GM19452 (cell line): ENCODE measurements around the gene EIF3D.
"Not testable (repeated sequence)": the region's sequence is repeated elsewhere in the genome, so short reads cannot be mapped to it uniquely, and the experiment has no call there.

Experiments used
- ATAC-seq: cut with Tn5 transposase; IDR thresholded peaks from one replicate; pipeline ENCODE4 v1.9.1; 2021; ENCODE audit not compliant: unreplicated experiment

EIF3D gene

DNA sequence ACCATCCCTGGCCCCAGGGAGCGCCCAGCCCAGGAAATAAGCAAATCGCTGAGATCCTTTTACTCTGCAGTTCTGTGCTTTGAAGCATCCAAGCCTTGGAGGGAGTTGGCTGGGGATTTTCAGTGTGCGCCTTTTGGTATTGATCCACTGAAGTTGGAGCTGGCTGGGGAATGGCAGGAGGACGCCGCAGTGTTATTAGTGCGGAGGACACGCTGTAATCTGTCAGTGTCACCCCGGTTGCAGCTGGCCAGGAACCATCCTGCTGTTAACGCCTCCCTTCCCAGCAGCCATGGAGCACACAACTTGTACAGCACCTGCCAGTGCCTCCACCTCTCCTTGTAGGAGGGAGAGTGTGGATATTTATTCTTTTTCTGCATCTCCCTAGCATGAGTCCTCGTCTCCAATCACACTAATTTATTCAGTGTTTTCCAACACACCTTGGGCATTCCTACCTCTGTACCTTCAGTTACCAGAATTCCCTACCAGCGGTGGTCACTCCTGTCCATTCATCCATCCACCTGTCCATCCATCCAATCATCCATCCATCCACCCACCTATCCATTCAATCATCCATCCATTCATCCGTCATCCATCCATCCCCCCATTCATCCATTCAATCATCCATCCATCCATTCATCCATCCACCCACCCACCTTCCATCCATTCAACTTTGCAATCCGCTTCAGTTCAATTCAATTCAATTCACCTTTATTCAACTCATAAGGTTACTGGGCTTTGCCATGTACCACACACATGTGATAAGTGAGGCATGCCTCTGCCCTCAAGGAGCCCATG is 21.9 kb upstream of the EIF3D start:
- ATAC-seq = no peak

DNA sequence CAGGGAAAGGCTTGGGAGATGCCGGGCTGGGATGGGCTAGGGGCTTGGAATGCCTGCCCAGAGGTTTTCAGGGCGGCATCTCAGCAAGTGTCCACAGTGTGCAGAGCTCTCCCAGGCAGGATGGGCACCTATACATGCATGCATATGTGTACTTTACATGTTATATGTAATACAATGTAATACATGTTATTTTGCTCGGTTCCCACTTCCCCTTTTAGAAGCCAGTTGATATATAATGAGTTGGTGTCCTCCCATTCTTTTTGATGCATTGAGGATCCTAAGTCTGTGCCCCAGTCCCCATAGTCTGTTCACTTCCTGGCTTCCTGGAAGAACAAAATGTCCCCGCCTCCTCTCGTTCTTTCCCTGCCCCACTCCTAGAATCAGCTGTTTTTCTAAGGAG is 20.1 kb upstream of the EIF3D start:
- ATAC-seq = no peak

DNA sequence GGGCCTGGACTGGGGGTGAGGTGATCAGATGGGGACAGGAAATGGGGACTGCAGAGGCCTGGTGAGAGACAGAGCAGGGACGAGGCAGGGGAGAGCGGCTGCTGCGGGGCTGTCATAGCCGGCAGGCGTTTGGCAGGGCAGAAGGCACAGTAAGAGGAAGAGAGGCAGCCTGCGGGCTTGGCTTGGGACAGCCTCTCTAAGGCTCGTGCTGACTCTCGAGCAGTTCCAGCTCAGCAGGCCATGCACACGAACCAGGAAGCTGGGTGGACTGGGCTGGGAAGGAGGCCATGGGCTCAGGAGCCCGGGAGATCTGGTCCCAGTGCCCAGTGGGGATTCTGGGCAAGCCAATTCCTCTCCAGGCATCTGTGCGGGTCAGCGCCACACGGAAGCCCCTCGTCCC is 19.6 kb upstream of the EIF3D start:
- no peak for ATAC-seq

DNA sequence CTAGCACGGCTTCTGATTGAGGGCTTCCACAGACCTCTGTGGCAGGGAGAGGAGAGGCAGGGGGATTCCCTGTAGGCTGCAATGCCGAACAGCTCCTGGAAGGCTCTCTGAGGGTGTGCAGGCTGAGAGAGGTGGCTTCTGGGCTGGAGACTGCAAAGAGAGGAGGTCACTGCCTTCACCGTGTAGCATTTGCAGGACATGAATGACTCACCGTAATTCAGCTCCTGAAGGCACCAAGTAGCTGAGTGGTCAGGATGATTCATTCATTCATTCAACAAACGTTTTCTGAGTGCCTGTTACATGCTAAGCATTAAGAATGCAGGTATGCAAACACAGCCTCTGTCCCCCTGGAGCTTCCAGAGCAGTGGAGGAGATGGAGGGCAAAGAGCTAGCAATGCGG is 18.0 kb upstream of the EIF3D start:
- no peak for ATAC-seq

DNA sequence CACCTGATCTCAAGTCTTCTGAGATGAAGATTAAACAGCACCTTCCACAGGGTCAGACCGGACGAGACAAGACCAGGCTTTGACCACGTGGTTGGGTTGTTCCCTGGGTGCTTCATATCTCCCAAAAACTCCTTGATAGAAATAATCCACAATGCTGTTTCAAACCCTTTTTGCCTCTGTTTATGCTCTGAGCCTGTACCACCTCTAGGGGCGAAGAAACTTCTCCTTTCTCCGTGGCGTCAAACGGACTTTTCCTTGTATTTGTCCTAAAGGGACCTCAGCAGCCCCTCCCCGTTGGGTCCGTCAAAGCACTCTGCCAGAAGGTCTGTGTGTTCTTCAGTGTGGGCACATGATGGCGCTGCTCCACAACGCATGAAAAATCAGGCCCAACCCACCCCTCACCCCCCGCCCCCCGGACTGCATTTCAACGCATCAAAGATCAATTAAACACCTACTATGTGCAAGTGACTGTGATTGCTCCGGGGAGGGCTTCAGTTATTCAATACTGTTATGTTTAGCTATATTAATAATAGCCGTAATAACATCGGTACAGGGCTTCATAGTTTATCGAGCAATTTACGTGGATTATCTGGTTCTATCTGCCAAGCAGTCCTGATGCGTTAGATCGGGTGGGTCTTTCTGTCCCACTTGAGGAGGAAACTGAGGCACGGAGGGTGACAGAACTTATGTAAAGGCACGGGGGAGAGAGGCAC is 17.3 kb upstream of the EIF3D start:
- ATAC-seq = no peak

DNA sequence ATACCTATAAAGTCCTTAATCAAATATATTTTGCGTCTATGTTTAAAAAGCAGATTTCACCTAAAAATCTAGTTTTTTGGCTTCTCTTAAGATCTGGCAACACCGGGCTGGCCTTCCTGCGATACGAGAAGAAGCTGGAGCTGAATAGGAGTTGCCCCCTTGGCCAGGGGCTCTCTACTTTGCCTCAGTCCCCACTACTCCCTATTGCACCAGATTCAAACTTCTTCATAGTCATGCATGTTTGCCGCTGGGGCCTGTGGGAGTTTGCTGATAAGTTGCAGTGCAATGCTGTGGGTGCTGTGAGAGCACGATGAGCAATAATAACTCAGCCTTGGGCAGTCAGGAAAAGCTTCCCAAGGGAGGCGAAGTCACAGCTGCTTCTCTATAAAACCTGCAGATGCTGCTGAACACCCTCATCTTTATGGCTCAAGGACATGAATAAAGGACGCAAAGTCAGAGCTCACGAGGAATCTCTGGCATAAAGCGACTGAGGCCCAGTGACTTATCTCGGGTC is 15.2 kb upstream of the EIF3D start:
- ATAC-seq = no peak

DNA sequence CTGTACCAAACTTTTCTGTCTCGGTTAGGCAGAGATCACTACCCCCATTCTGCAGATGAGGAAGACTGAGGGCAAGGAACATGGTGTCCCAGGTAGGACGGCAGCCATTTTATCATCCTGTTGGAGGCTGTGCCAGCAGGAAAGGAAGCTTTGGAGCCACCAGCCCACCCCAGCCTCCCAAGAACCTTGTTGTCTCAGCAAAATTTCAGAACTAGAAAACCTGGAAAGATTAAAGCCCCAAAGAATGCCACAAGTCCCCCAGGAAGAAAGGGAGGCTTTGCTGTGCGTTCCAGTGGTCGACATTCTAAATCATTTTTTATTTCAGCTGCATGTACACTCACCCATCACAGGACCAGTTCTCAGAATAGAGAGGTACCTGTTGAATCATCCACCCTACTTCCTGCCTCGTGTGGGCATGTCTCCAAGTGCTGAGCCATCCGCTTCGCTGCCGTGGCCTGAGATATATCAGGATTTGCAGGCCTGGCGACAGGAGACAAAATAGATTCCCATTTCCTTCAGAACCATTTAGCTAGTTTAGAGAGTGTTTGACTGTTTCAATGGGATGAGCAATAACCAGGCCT is 13.0 kb upstream of the EIF3D start:
- ATAC-seq = no peak

DNA sequence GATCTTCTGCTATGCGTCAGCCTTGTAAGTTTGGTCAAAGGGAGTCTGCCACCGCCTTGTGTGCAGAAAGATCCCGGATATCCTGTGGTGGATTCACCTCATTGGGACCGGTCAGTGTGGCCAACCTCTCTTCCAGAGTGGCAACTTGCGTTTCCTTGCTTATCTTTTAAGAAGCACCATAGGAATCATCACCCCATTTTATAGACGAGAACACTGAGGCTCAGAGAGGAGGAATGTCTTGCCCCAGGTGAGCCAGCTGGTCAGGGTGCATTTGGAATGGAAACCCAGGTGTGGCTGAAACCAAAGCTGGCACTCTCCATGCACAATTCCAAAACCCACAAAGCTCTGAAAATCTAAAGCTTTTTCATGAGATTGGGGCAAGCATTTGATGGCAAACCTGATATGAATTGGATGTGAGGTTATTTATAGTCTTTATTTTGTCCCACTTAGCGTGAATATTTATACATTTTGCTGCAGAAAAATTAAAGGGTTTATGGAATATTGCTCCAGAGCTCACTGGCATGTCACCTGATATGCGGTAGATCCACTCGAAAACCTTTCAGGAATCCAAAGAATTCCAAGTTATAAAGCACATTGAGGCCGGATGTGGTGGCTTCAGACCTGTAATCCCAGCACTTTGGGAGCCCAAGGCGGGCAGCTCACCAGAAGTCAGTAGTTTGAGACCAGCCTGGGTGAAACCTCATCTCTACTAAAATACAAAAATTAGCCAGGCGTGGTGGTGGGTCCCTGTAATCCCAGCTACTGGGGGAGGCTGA is 12.1 kb upstream of the EIF3D start:
- ATAC-seq = no peak

DNA sequence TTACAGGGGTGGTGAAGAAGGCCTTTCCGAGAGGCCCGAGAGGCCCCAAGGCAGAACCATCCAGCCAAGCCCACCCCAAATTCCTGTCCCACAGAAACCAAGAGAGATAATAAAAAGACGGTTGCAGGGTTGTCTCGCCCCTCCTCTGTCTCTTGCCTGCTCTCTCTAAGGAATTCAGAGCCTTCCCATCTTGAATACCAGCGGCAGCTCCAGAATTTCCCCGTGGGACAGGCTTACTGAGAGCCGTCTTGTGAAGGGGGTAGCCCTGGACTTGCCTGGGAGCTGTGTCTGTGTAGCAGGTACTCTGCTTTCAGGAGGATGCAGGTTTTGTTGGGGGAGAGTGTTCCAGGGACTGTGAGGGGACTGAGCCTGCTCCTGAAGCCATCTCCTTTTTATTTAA is 9.6 kb upstream of the EIF3D start:
- ATAC-seq = no peak

DNA sequence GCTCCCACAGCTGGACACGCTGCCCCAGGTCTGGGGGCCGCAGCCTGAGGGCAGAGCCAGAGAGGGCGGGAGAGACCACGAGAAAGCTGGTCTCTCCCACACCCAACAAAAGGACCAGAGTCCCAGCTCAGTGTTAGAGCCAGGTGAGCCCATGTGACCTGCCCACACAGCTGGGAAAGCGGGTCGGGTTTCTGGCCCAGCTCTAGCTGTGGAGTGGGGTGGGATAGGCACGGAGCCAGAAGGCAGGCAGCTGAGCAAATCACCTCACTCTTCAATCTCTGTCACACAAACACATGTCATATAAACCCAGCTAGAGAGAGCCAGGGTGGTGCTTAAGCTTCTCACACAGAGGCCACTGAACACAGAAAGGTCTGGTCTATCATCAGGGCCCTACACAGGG is 7.8 kb upstream of the EIF3D start:
- ATAC-seq = no peak

DNA sequence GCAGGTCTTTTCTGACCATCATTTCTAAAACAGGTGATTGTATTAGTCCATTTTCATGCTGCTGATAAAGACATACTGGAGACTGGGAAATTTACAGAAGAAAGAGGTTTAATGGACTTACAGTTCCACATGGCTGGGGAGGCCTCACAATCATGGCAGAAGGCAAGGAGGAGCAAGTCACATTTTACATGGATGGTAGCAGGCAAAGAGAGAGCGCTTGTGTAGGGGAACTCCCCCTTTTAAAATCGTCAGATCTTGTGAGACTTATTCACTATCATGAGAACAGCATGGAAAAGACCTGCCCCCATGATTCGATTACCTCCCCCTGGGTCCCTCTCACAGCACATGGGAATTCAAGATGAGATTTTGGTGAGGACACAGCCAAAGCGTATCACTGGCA is 4.4 kb upstream of the EIF3D start:
- ATAC-seq = not testable (repeated sequence)

DNA sequence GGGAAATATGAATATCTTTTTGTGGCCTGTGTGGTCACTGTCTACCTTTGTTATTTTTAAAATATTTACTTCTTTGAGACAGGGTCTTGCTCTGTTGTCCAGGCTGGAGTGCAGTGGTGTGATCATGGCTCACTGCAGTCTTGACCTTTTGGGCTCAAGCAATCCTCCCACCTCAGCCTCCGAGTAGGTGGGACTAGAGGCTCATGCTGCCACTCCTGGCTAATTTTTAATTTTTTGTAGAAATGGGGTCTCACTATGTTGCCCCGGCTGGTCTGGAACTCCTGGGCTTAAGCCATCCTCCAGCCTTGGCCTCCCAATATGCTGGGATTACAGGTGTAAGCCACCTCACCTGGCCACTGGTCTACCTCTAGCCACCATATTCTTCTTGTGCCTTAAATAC is 3.5 kb upstream of the EIF3D start:
- ATAC-seq = no peak

DNA sequence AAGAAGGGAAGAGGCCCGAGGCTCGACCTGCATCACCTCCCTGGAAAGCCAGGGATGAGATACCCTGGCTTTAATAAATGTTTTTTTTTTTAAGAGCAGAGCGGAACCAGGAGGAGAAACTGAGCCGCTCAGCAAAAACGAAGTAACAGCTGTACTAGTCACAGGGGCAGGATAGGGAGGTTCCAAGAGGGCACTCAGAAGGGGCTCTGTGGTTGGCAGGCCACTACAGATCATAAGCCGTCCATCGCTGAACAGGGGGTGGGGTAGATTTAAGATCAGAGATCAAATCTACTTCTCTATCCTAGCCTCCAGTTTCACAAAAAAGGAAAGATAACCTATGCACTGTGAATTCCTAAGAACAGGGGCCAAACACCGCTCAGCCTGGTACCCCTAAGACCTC is 625 bp downstream of the EIF3D start:
- ATAC-seq = no peak

DNA sequence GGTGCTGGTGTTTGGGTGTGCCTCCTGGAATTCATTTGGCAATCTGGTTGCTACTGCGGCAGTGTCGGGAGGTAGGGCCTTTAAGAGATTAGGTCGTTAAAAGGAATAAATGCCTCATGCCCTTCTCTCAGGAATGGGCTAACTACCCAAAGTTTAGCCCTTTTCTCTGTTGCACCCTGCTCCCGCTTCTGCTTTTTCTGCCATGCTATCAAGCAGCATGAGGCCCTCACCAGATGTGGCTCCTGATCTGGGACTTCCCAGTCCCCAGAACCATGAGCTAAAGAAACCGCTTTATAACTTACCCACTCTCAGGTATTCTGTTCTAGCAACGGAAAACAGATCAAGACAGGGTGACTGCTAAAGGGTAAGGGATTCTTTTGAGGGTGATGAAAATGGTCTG is 6.3 kb downstream of the EIF3D start:
- ATAC-seq = no peak

DNA sequence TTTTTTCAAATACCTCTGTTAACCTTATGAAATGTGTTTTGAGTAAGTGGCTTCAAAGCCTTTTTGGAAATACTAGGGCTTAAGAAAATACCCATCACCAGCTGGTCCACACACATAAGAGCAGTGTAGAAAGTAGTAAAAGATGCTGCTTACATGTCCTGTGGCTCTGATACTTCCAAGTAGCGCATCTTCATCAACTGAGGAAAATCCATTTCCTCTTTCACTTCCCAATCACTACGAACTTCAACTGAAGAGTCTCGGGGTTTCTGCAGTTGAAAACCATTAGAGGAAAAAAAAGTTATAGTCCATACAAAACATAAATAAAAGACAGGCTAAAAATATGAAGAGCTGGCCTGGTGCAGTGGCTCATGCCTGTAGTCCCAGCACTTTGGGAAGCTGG is 8.5 kb downstream of the EIF3D start:
- ATAC-seq = no peak

DNA sequence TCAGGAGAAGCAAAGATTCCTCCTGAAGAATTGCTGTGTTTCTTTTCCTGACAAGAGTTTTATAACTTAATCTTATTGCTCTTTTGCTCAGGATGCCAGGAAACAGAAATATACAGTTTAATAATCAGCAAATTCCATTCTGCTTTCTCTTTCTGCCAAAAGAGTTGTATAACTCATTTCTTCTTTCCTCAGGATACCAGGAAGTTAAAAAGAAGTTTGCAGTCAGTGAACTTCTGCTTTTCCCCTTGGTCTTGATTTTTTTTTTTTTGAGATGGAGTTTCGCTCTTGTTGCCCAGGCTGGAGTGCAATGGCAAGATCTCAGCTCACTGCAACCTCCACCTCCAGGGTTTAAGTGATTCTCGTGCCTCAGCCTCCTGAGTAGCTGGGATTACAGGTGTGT is 9.1 kb downstream of the EIF3D start:
- not testable (repeated sequence) for ATAC-seq

DNA sequence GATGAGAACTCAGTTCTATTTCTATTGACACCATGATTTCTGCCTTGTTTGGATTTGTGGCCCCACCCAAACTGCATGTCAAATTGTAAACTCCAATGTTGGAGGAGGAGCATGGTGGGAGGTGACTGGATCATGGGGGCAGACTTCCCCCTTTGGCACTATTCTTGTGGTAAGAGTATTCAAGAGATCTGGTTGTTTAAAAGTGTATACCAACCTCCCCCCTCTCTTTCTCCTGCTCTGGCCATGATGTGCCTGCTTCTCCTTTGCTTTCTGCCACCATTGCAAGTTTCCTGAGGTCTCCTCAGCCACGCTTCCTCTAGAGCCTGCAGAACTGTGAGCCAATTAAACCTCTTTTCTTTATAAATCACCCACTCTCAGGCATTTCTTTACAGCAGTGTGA is 14.2 kb downstream of the EIF3D start:
- no peak for ATAC-seq

DNA sequence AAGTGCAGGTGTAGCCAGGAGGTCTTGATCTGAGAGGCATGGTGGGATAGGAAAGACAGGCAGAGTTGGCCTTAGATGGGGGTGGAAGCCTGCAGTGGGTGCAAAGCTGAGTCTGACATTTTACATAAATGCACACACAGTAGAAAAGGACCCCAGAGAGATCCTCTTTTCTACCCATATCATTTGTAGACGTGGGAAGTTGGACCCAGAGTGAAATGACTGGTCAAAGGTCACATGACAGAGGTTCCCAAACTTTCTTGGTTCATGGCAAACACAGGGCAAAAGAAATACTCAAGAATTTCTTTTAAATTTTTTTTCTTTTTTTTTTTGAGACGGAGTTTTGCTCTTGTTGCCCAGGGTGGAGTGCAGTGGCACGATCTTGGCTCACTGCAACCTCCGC is 16.0 kb downstream of the EIF3D start:
- no peak for ATAC-seq

DNA sequence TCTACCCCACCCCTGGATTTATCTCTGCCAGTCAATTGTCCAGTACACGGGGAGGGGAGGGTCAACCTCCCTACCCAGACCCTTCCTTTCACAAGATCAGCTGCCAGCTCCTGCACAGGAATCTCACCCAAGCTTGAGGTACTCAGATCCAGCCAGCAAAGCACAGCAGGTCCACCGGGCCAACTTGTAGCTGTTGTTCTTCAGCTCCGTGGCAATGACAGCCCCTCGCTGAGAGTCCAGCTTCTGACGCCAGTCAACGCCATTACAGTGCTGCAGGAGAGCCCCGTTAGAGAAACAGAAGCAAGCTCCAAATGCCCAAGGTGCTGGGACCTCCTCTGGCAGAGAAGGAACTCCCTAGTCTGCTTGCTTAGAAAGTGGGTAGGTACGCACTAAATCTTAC is 16.6 kb downstream of the EIF3D start:
- ATAC-seq = no peak

DNA sequence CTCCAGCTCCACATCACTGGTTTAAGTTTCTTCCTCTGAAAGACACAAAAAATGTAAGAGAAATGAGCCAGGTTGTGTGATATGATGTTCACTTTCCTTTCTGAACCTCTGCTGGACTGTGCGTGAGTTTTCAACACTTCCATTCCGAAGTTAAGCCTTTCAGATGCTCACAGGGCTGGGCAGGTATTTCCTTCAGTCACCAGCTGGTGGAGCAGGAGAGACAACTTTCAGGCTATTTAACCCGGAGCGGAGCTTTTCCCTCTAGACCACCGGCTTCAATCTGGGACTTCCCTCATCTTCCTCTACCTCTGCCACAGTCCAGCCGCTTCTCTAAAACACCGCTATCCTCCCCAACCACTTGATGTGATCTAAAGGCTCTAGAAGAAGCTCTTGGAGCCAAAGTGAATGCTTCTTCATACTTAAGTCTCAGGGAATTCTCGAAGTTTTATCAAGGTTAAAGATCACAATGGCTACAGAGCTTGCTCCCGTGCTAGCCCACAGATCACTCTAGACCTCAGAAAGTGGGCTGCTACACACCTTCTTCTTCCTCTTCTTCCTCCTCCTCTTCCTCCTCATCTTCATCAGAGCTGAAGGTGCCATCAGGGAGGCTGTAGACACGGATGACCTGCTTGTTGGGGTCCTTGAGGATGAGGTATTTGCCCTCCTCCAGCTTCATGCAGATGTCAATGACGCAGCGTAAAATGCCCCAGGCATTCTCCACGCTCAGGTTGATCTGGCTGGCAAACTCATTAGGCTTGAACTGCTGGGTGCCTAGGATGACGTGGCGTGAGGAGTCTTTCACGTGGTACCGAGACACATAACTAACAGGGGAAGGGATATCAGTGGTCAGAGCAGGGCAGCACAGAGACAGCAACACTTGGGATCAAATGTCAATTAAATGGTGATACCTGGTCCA is 17.7 kb downstream of the EIF3D start:
- ATAC-seq = no peak
